Trophoblast cell (in vitro differentiated cells and primary cell): Measurements from ENCODE around the gene PIGN.

ENCODE experiments used
- DNase-seq, 2 donors: peaks; one replicate each; pipeline ENCODE4 v3.0.0-alpha.2; 2016
- H2AFZ ChIP-seq: 2 replicates; pipeline ENCODE4 v1.6.1; 2013; ENCODE audit warnings: low read length, moderate library complexity, mild to moderate bottlenecking; ENCODE audit not compliant: insufficient read depth, poor library complexity
- H2AK5ac ChIP-seq: 2 replicates; pipeline ENCODE4 v1.6.1; 2013; ENCODE audit warnings: mild to moderate bottlenecking, low read length
- H2BK120ac ChIP-seq: 2 replicates; pipeline ENCODE4 v1.6.1; 2013; ENCODE audit warnings: low read length, mild to moderate bottlenecking, moderate library complexity; ENCODE audit not compliant: insufficient read depth, poor library complexity
- H2BK12ac ChIP-seq: 2 replicates; pipeline ENCODE4 v1.6.1; 2013; ENCODE audit warnings: mild to moderate bottlenecking, low read length, moderate library complexity
- H2BK5ac ChIP-seq: 2 replicates; pipeline ENCODE4 v1.6.1; 2013; ENCODE audit warnings: low read length, low read depth, moderate library complexity, mild to moderate bottlenecking; ENCODE audit not compliant: poor library complexity
- H3K14ac ChIP-seq: 2 replicates; pipeline ENCODE4 v1.6.1; 2013; ENCODE audit warnings: mild to moderate bottlenecking, low read length
- H3K18ac ChIP-seq: 2 replicates; pipeline ENCODE4 v1.6.1; 2013; ENCODE audit warnings: mild to moderate bottlenecking, low read length
- H3K23ac ChIP-seq: 2 replicates; pipeline ENCODE4 v1.6.1; 2013; ENCODE audit warnings: low read length
- H3K27ac ChIP-seq: 2 replicates; pipeline ENCODE4 v1.5.1; 2013; ENCODE audit warnings: low read depth, mild to moderate bottlenecking, inconsistent platforms, low read length, moderate library complexity
- H3K27me3 ChIP-seq: 2 replicates; pipeline ENCODE4 v1.6.1; 2013; ENCODE audit warnings: inconsistent platforms, mild to moderate bottlenecking, low read length, moderate library complexity; ENCODE audit not compliant: insufficient read depth
- H3K36me3 ChIP-seq, 2 experiments: 1 replicate in 1 of 2; 2 replicates in 1 of 2; pipeline ENCODE4 v1.6.1; 2013; ENCODE audit warnings: low read length in 2 of 2, mild to moderate bottlenecking in 2 of 2, moderate library complexity in 1 of 2; ENCODE audit not compliant: insufficient read depth in 2 of 2, control insufficient read depth in 1 of 2
- H3K4ac ChIP-seq: 2 replicates; pipeline ENCODE4 v1.6.1; 2013; ENCODE audit warnings: low read depth, mild to moderate bottlenecking, low read length, moderate library complexity
- H3K4me1 ChIP-seq, 2 experiments: 1 replicate in 1 of 2; 2 replicates in 1 of 2; pipeline ENCODE4 v1.6.1; 2013; ENCODE audit warnings: low read length in 2 of 2, mild to moderate bottlenecking in 2 of 2, moderate library complexity in 1 of 2; ENCODE audit not compliant: insufficient read depth in 2 of 2, control insufficient read depth in 1 of 2
- H3K4me2 ChIP-seq: 2 replicates; pipeline ENCODE4 v1.6.1; 2013; ENCODE audit warnings: inconsistent platforms, mild to moderate bottlenecking, low read length, moderate library complexity
- H3K4me3 ChIP-seq: 2 replicates; pipeline ENCODE4 v1.5.1; 2013; ENCODE audit warnings: mild to moderate bottlenecking, low read depth, low read length, inconsistent platforms
- H3K79me1 ChIP-seq: one replicate; pipeline ENCODE4 v1.6.1; 2013; ENCODE audit warnings: low read length
- H3K79me2 ChIP-seq: 2 replicates; pipeline ENCODE4 v1.6.1; 2013; ENCODE audit warnings: low read length, mild to moderate bottlenecking; ENCODE audit not compliant: control insufficient read depth, insufficient read depth, poor library complexity
- H3K9ac ChIP-seq: 2 replicates; pipeline ENCODE4 v1.6.1; 2013; ENCODE audit warnings: mild to moderate bottlenecking, low read length
- H3K9me3 ChIP-seq: 2 replicates; pipeline ENCODE4 v1.6.1; 2013; ENCODE audit warnings: low read depth, mild to moderate bottlenecking, control low read depth, inconsistent platforms, low read length; ENCODE audit not compliant: insufficient read depth
- H4K12ac ChIP-seq: 2 replicates; pipeline ENCODE4 v1.6.1; 2013; ENCODE audit warnings: low read depth, mild to moderate bottlenecking, low read length, moderate library complexity
- H4K8ac ChIP-seq: 2 replicates; pipeline ENCODE4 v1.6.1; 2013; ENCODE audit warnings: low read depth, mild to moderate bottlenecking, low read length, moderate library complexity
- H4K91ac ChIP-seq: one replicate; pipeline ENCODE4 v1.6.1; 2013; ENCODE audit warnings: low read depth, mild to moderate bottlenecking, low read length, moderate library complexity
- WGBS: extraction: QIAGEN DNeasy Blood & Tissue Kit; methylation state at CpG from one replicate; pipeline ENCODE4 v1.1.7; 2013; ENCODE audit warnings: missing lambda C conversion rate; ENCODE audit not compliant: insufficient read length, insufficient coverage; ENCODE audit errors: extremely low coverage; 5-methylcytosine and 5-hydroxymethylcytosine counted together

PIGN gene

GRCh38 chr18:62064361-62064760, 122.5 kb downstream of the PIGN start:
- Histone ChIP-seq H3K18ac (no peak overlapping the region), H4K91ac (no peak overlapping the region), H3K27me3 (no peaks in the 10 kb centered on the region), H3K9me3 (no peaks in the 10 kb centered on the region), H3K9ac (no peak overlapping the region), H3K23ac (no peak overlapping the region), H3K4ac (no peak overlapping the region), H4K12ac (no peak overlapping the region), H3K27ac (no peak overlapping the region), H2BK120ac (no peak overlapping the region), H3K79me2 (no peaks in the 10 kb centered on the region), H2AK5ac (no peak overlapping the region), H3K4me3 (no peak overlapping the region), H2BK12ac (no peak overlapping the region), H3K36me3 (no peaks in the 10 kb centered on the region), H2AFZ (no peak overlapping the region), H3K4me1 (no peaks in the 10 kb centered on the region), H3K14ac (no peak overlapping the region), H2BK5ac (no peak overlapping the region), H4K8ac (no peak overlapping the region), H3K79me1 (no peaks in the 10 kb centered on the region), H3K4me2 (no peak overlapping the region)
- no peak for DNase-seq
- no CpG with 5 or more reads among the region's 1 CpG for WGBS

GRCh38 chr18:62061821-62062478, 124.9 kb downstream of the PIGN start:
- no peak for DNase-seq
- Histone ChIP-seq H3K14ac (no peak overlapping the region), H2BK12ac (no peak overlapping the region), H3K4me2 (no peak overlapping the region), H3K36me3 (no peaks in the 10 kb centered on the region), H3K9me3 (no peaks in the 10 kb centered on the region), H4K8ac (no peak overlapping the region), H3K79me2 (no peaks in the 10 kb centered on the region), H3K27me3 (no peaks in the 10 kb centered on the region), H3K9ac (no peak overlapping the region), H3K27ac (no peak overlapping the region), H2BK5ac (no peak overlapping the region), H2BK120ac (no peak overlapping the region), H4K12ac (no peak overlapping the region), H2AK5ac (no peak overlapping the region), H3K18ac (no peak overlapping the region), H4K91ac (no peak overlapping the region), H3K79me1 (no peaks in the 10 kb centered on the region), H3K23ac (no peak overlapping the region), H3K4me1 (no peaks in the 10 kb centered on the region), H3K4ac (no peak overlapping the region), H2AFZ (no peak overlapping the region), H3K4me3 (no peak overlapping the region)
- WGBS, result no CpG with 5 or more reads among the region's 5 CpGs

- WGBS, result no CpG with 5 or more reads among the region's 2 CpGs
These were observed 126.0 kb downstream of the PIGN start for GRCh38 chr18:62060820-62061219.

GRCh38 chr18:62054929-62055498, 131.8 kb downstream of the PIGN start:
- Histone ChIP-seq H3K9me3 (no peaks in the 10 kb centered on the region), H3K14ac (no peak overlapping the region), H4K91ac (no peak overlapping the region), H4K8ac (no peak overlapping the region), H3K9ac (no peak overlapping the region), H2AFZ (no peak overlapping the region), H3K79me1 (no peaks in the 10 kb centered on the region), H3K4ac (no peak overlapping the region), H3K4me2 (no peak overlapping the region), H2AK5ac (no peak overlapping the region), H2BK12ac (no peak overlapping the region), H3K27ac (no peak overlapping the region), H3K4me1 (no peaks in the 10 kb centered on the region), H3K4me3 (no peak overlapping the region), H3K36me3 (no peaks in the 10 kb centered on the region), H3K79me2 (no peaks in the 10 kb centered on the region), H2BK5ac (no peak overlapping the region), H3K23ac (no peak overlapping the region), H2BK120ac (no peak overlapping the region), H3K27me3 (no peaks in the 10 kb centered on the region), H3K18ac (no peak overlapping the region), H4K12ac (no peak overlapping the region)
- no peak for DNase-seq
- WGBS, result no CpG with 5 or more reads among the region's 2 CpGs

More at GRCh38 chr18:62060820-62061219, 126.0 kb downstream of the PIGN start:
- no peak overlapping the region for H2AK5ac ChIP-seq
- H3K18ac ChIP-seq, result no peak overlapping the region
- no peaks in the 10 kb centered on the region for H3K27me3 ChIP-seq
- no peak overlapping the region for H3K4ac ChIP-seq
- H3K23ac ChIP-seq, result no peak overlapping the region
- H2AFZ ChIP-seq, result no peak overlapping the region
- no peaks in the 10 kb centered on the region for H3K79me1 ChIP-seq
- no peak overlapping the region for H2BK12ac ChIP-seq
- H4K8ac ChIP-seq, result no peak overlapping the region
- H2BK5ac ChIP-seq, result no peak overlapping the region
- H2BK120ac ChIP-seq, result no peak overlapping the region
- no peak for DNase-seq
- H4K12ac ChIP-seq, result no peak overlapping the region
- no peak overlapping the region for H3K14ac ChIP-seq
- no peaks in the 10 kb centered on the region for H3K4me1 ChIP-seq
- H3K4me2 ChIP-seq, result no peak overlapping the region
- no peak overlapping the region for H3K27ac ChIP-seq
- H4K91ac ChIP-seq, result no peak overlapping the region
- H3K9me3 ChIP-seq, result no peaks in the 10 kb centered on the region
- H3K36me3 ChIP-seq, result no peaks in the 10 kb centered on the region
- no peak overlapping the region for H3K9ac ChIP-seq
- H3K4me3 ChIP-seq, result no peak overlapping the region
- no peaks in the 10 kb centered on the region for H3K79me2 ChIP-seq
